ENCODE data around the gene ATF7IP.

ATF7IP gene

DNA sequence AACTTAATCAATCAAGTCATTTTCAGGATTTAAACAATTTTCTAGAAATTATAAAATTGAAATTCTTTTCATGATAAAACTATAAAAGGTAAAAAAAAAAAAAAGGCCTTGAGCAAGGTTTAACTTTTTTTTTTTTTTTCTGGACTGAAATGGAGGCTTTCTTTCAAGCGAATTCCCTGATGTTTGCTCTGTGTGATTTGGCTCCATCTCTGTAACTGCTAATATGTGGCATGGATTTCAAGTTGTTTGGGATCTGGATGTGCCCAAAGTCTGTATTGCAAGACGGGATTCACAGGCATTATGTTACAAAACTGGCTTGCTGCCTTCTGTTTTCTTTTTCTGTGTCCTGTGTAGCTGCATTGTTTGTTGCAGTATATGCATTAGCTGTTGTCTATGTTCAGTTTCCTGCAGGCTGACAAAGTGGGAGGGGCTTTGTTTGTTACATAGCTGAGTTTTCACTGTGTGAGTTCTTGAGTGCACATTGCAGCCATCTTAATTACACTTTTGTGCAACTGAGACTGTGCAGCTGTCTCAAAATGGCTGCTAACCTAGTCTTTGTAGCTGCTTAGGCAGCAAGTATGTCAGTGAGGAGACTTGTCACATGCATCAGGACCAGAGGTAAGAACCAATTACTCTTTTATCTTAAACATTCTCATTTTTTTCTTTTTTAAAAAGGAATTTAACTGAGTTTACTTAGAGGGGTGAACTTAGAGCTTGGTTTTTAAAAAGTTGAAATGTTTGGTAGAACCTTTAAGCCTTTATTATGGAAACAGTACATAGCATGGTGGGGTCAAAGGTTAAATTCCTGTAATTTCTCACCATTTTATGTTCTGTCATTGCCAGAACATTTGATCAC, 19.5 kb downstream of the ATF7IP start (continued):
- TF ChIP-seq, protein P1, sequence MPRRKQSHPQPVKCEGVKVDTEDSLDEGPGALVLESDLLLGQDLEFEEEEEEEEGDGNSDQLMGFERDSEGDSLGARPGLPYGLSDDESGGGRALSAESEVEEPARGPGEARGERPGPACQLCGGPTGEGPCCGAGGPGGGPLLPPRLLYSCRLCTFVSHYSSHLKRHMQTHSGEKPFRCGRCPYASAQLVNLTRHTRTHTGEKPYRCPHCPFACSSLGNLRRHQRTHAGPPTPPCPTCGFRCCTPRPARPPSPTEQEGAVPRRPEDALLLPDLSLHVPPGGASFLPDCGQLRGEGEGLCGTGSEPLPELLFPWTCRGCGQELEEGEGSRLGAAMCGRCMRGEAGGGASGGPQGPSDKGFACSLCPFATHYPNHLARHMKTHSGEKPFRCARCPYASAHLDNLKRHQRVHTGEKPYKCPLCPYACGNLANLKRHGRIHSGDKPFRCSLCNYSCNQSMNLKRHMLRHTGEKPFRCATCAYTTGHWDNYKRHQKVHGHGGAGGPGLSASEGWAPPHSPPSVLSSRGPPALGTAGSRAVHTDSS (tag by site-specific recombination; IDR thresholded peaks at IDR 0.05), result no peak
- TF ChIP-seq ZNF112 (tag by site-specific recombination; IDR thresholded peaks at IDR 0.05), result no peak
- TF ChIP-seq, protein P2, sequence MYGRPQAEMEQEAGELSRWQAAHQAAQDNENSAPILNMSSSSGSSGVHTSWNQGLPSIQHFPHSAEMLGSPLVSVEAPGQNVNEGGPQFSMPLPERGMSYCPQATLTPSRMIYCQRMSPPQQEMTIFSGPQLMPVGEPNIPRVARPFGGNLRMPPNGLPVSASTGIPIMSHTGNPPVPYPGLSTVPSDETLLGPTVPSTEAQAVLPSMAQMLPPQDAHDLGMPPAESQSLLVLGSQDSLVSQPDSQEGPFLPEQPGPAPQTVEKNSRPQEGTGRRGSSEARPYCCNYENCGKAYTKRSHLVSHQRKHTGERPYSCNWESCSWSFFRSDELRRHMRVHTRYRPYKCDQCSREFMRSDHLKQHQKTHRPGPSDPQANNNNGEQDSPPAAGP (tag by site-specific recombination; IDR thresholded peaks at IDR 0.05), result 0 out of 2 replicates have a peak, but pooled peaks have one; percentile 19

DNA sequence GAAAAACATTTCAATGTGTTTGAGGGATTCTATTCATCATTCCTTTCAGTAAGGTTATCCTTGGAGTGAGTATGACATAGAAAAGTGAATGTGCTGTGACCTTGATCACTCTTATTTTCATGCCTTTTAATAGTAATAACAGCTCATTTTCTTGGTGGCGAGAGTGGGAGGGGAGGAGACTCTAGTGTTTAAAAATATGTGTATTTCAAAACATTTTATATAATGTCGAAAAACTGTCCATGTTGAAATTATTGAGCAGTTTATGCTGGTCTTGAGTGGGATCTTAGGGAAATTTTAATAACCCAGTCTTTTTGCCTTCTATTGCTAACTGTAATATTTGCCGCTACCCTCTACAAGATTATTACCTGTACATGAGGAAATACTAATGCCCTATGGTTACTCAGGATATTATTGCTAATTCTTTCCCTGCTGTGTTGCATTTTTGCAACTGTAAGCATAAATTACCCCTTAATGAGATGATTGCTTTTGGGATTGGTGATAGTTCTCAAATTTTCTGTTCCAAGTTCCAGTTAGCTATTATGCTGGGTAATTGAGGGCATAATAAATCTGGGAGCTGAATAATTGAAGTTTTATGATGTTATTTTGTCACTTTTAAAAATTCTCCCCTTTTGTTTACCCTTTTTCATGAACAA, 21.9 kb downstream of the ATF7IP start:
- CTCF ChIA-PET, result interaction anchor here (0.6 to 3.4 kb wide), 2 partner anchors 24 to 66 kb away, joined by 3 to 12 read pairs; no protein-coding TSS in a partner anchor

DNA sequence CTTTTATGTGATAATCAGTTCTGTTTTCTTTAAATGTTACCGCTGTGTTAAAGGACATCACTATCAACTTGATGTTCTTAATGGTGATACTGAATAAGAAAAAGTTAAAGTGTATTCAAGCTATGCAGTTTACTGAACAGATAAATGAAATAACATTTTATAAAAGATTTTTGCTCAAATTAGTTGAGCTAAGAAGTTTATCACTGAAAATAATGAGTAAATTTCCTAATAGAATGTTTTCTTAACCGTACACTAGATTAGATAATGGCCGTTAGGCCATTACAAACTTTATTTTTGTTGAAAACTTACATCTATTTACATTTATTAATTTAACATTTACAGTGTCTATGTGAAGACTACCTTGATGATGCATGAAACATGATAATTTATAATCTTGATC, 25.0 kb downstream of the ATF7IP start:
- H3K9me3 ChIP-seq (ENCODE audit: control insufficient read depth, insufficient read depth, low read depth, low read length), result no peaks in the 10 kb centered on the region
- ChIA-PET POLR2A (no interaction called here), CTCF (interaction anchor here (0.5 to 1.0 kb wide), 2 partner anchors 21 to 152 kb away, joined by 3 read pairs; no protein-coding TSS in a partner anchor)
- no peaks in the 10 kb centered on the region; a peak in 1 of 3 replicates for H3K36me3 ChIP-seq (ENCODE audit: control insufficient read depth in 2 of 2, insufficient read depth in 1 of 2, low read length in 2 of 2)
- TF ChIP-seq KLF10 (tag by site-specific recombination; IDR thresholded peaks at IDR 0.05), result no peak
- TF ChIP-seq, protein P2 (tag by site-specific recombination; IDR thresholded peaks at IDR 0.05), result no peak
- TF ChIP-seq ZEB2 (tag by site-specific recombination; IDR thresholded peaks at IDR 0.05), result no peak
- no peak for TF ChIP-seq ZNF670 (tag by site-specific recombination; IDR thresholded peaks at IDR 0.05; ENCODE audit: low read depth)
- no peak for TF ChIP-seq ZNF600 (tag by site-specific recombination; IDR thresholded peaks at IDR 0.05)
- H3K27ac ChIP-seq (ENCODE audit: extremely low read depth, low read depth, low read length), result no peak overlapping the region
- peaks cover 11% of the 10 kb centered on the region for H3K4me1 ChIP-seq (ENCODE audit: control insufficient read depth, insufficient read depth, low read length)
- H3K4me3 ChIP-seq (ENCODE audit: low read depth, low read length), result no peak overlapping the region

More for the DNA sequence above, 21.9 kb downstream of the ATF7IP start:
- Histone ChIP-seq H3K4me3 (ENCODE audit: low read depth, low read length) (no peak overlapping the region), H3K9me3 (ENCODE audit: control insufficient read depth, insufficient read depth, low read depth, low read length) (no peaks in the 10 kb centered on the region), H3K36me3 (ENCODE audit: control insufficient read depth in 2 of 2, insufficient read depth in 1 of 2, low read length in 2 of 2) (no peaks in the 10 kb centered on the region; a peak in 1 of 3 replicates), H3K4me1 (ENCODE audit: control insufficient read depth, insufficient read depth, low read length) (peaks cover 7% of the 10 kb centered on the region; the same call in 1 of the 2 replicates), H3K27ac (ENCODE audit: extremely low read depth, low read depth, low read length) (no peak overlapping the region)
- POLR2A ChIA-PET, result no interaction called here
- TF ChIP-seq ZNF555 (tag by site-specific recombination; conservative IDR thresholded peaks at IDR 0.05) (no peak), ZNF561 (tag by site-specific recombination; IDR thresholded peaks at IDR 0.05; ENCODE audit: borderline replicate concordance) (no peak), BCL11A (tag by site-specific recombination; IDR thresholded peaks at IDR 0.05; ENCODE audit: low read depth) (no peak), KLF1 (tag by site-specific recombination; IDR thresholded peaks at IDR 0.05) (no peak), ZNF24 (tag by site-specific recombination; IDR thresholded peaks at IDR 0.05) (no peak)

GRCh38 chr12:14390870-14391530, 25.5 kb downstream of the ATF7IP start:
- CTCF ChIA-PET, result interaction anchor here (1.0 kb wide), 1 partner anchor 153 kb away, joined by 3 read pairs; no protein-coding TSS in a partner anchor
- H3K36me3 ChIP-seq (ENCODE audit: control insufficient read depth in 2 of 2, insufficient read depth in 1 of 2, low read length in 2 of 2), result no peaks in the 10 kb centered on the region; a peak in 1 of 3 replicates
- no peak overlapping the region for H3K27ac ChIP-seq (ENCODE audit: extremely low read depth, low read depth, low read length)
- H3K9me3 ChIP-seq (ENCODE audit: control insufficient read depth, insufficient read depth, low read depth, low read length), result no peaks in the 10 kb centered on the region
- H3K4me1 ChIP-seq (ENCODE audit: control insufficient read depth, insufficient read depth, low read length), result peaks cover 11% of the 10 kb centered on the region
- POLR2A ChIA-PET, result interaction anchor here (0.6 kb wide), 1 partner anchor 15 kb away, joined by 3 read pairs; no protein-coding TSS in a partner anchor
- no peak for TF ChIP-seq KLF9 (tag by site-specific recombination; IDR thresholded peaks at IDR 0.05; ENCODE audit: low read depth)
- TF ChIP-seq YY2 (tag by site-specific recombination; IDR thresholded peaks at IDR 0.05), result no peak
- TF ChIP-seq PRDM1 (tag by site-specific recombination; IDR thresholded peaks at IDR 0.05), result 0 out of 2 replicates have a peak, but pooled peaks have one; percentile 42
- TF ChIP-seq ZFP37 (tag by site-specific recombination; IDR thresholded peaks at IDR 0.05), result no peak
- TF ChIP-seq ZNF639 (tag by site-specific recombination; IDR thresholded peaks at IDR 0.05), result no peak
- no peak overlapping the region for H3K4me3 ChIP-seq (ENCODE audit: low read depth, low read length)
